GM18909 (cell line): ENCODE data around the gene XIRP2.
"Not testable (repeated sequence)": the region's sequence is repeated elsewhere in the genome, so short reads cannot be mapped to it uniquely, and the experiment has no call there.

Experiments used
- ATAC-seq: cut with Tn5 transposase; IDR thresholded peaks from one replicate; pipeline ENCODE4 v1.9.1; 2021; ENCODE audit warnings: mild to moderate bottlenecking; ENCODE audit not compliant: unreplicated experiment, poor library complexity

XIRP2 gene

GRCh38 chr2:167265722-167266121 is 377.4 kb downstream of the XIRP2 start:
- ATAC-seq: no peak

GRCh38 chr2:167268245-167268644 is 380.0 kb downstream of the XIRP2 start:
- not testable (repeated sequence) for ATAC-seq

- no peak for ATAC-seq
Observed at GRCh38 chr2:167271932-167272331, 383.7 kb downstream of the XIRP2 start.

GRCh38 chr2:167275046-167275445 is 386.8 kb downstream of the XIRP2 start:
- ATAC-seq: no peak

GRCh38 chr2:167279810-167280209 is 391.5 kb downstream of the XIRP2 start:
- no peak for ATAC-seq

GRCh38 chr2:167287212-167287611 is 398.9 kb downstream of the XIRP2 start:
- ATAC-seq: no peak

- ATAC-seq: no peak
Observed at GRCh38 chr2:167289651-167290410, 401.6 kb downstream of the XIRP2 start.

- peak; percentile 100 for ATAC-seq
Observed at GRCh38 chr2:167292430-167293171, 404.3 kb downstream of the XIRP2 start, which contains the start of gene B3GALT1. Gene B3GALT1, plus strand, starts transcription at chr2:167293001.

- ATAC-seq: peak; percentile 17
Observed at GRCh38 chr2:167293172-167293781, 405.0 kb downstream of the XIRP2 start.

- no peak for ATAC-seq
Observed at GRCh38 chr2:167293943-167294775, 405.9 kb downstream of the XIRP2 start.

- no peak for ATAC-seq
Observed at GRCh38 chr2:167294776-167295140, 406.5 kb downstream of the XIRP2 start.

GRCh38 chr2:167297292-167297691 is 409.0 kb downstream of the XIRP2 start:
- ATAC-seq: no peak

- no peak for ATAC-seq
Observed at GRCh38 chr2:167298017-167298416, 409.7 kb downstream of the XIRP2 start.
